GM21825 (cell line): ENCODE results near the gene GGA1.
"Not testable (repeated sequence)": the region's sequence is repeated elsewhere in the genome, so short reads cannot be mapped to it uniquely, and the experiment has no call there.

ENCODE experiments used
- ATAC-seq: cut with Tn5 transposase; IDR thresholded peaks from one replicate; pipeline ENCODE4 v1.9.1; 2021; ENCODE audit warnings: mild to moderate bottlenecking, moderate library complexity; ENCODE audit not compliant: unreplicated experiment

GGA1 gene

DNA sequence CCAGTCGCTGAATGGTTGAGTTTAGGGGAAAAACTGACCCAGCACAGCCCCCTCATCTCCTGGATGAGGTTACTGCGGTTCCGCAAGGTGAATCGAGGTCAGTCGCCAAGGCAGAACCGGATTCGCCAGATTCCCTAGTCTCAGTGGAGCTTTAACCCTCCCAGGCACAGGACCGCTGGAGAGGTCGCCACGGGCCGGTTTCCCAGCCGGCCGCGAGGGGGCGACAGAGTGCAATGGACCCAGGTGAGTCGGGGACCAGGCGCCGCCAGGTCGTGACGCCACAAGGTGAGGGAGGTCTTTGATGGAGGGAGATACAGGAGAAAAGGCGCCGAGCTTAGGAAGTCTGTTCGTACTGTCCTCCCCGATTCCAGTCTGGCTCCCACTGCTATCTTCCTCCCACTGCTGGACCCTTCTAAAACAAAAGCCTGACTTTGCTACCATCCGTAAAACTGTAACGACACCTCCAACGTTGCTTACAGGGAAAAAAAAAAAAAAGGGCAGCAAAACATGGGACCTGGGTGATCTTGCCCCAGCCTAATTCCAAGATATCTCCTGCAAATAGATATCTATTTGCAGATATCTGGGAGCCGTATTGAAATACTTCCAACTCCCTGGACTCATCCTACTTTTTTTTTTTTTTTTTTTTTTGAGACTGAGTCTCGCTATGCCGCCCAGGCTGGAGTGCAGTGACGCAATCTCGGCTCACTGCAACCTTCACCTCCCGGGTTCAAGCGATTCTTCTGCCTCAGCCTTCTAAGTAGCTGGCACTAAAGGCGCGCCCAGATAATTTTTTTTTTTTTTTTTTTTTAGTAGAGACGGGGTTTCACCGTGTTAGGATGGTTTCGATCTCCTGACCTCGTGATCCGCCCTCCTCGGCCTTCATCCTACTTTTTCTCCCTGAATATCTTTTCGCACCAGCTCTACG is 1.4 kb upstream of the GGA1 start:
- peak; percentile 35 for ATAC-seq

DNA sequence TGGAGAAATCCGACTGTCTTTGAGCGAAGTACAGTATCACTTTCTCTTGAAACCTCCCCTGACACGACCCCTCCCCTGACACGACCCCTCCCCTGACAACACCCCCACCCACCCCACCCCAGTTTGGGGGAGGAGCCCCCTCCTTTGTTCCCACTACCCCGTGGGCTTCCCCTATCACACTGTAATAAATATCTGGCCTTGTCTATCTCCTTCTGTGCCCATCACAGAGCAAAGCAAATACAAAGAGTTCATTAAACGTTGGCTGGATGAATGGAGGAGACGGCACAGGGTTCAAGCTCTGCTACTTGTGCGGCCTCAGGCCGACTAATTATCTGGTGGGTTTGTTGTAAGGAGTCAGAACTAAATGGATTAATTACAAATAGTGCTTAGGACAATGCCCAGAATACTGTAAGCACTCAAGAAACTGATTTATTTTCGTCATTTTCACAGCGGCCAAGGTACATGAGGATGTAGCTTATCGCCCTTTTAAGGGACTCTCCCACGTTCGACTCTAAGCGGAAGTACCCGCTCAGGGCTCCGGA is 628 bp upstream of the GGA1 start:
- ATAC-seq, result peak; percentile 8

DNA sequence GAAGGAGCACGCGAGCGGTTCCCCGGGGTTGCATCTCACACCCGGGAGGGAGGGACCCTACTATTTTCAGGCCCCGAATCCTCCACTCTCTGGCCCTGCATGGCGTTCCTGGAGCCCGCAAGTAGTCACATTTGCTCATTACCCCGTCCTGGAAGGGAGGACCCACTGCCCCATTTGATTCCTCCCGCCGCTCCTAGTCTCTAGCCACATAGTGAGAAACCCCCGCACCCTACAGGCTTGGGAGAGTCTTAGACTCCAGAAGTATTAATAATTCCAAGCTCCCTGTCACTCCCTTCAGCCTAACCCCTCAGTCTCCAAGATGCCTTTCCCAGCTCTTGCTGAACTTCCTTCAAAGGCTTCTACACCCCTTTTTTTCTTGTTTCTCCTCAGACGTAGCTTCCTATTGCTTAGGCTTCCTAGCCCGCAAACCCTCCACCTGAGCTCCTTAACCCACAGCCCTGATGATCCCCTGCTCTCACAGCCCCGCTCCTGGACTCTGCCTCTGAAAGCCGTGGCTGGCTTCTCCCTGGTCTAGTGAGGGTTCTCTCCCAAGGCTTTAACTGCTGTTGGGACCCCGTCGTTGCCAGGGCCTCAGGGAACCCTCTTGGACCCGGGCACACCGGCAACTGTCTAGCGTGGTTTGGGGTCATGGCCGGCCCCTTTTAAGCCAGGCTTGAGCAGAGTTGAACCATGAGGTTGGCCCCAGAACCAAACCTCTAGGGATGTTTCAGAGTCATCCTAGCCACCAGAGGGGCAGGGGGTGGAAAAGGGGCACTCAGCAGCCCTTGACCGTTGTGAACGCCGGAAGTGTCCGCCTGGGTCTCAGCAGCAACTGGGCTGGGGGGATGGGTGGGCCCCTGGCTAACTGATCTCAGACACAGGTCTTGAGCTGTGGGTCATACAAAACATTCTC is 862 bp downstream of the GGA1 start:
- no peak for ATAC-seq

DNA sequence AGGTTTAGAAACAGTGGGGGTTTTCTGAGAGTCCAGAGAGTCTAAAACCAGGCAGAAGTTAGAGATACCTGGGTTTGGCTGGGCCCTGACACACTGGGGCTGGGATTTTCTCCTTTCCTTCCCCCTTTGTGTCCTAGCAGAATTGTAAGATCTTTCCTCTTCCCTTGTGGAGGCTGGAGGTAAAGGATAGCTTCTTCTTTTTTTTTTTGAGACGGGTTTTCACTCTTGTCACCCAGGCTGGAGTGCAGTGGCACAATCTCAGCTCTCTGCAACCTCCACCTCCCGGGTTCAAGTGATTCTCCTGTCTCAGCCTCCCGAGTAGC is 1.5 kb downstream of the GGA1 start:
- not testable (repeated sequence) for ATAC-seq

DNA sequence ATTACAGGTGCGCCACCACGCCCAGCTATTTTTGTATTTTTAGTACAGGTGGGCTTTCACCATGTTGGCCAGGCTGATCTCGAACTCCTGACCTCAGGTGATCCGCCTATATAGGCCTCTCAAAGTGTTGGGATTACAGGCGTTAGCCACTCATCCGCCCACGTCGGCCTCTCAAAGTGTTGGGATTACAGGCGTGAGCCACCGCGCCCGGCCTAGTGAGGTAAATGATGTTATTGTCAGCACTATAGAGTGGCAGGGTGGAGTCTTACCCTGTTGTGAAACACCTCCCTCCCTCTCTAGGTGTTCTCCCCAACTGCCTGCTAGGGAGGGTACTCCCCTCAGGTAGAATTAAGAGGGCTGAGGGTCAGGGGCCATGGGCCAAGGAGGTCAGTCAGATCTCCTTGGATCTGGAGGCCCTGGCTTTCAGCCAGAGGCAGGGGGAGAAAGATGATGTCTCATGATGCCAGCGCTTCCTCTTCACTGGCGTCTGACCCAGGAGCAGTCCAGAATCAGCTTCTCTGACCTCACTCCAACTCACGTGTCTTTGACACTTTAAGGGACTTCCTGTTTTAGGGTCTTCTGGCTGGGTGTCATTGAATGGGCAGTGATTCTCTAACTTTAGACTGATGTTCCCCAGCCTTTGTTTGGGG is 2.0 kb downstream of the GGA1 start:
- ATAC-seq, result no peak

DNA sequence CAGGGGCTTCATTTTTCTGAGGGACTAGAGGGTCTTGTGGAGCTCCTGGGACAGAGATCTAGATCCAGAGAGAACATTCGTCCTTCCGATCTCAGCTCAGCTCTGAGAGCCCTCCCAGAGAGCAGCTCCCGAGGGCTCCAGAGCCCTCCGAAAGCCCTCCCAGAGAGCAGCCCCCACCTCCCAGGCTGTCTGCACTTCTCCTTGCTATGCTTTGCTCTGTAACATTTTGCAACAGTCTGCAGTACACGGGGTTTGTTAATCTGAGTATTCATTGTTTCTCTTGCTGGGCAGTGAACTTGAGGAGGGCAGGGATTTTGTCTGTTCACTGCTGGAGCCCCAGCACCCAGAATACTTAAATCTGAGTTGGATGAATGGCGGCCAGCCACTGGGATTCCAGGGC is 2.6 kb downstream of the GGA1 start:
- no peak for ATAC-seq

DNA sequence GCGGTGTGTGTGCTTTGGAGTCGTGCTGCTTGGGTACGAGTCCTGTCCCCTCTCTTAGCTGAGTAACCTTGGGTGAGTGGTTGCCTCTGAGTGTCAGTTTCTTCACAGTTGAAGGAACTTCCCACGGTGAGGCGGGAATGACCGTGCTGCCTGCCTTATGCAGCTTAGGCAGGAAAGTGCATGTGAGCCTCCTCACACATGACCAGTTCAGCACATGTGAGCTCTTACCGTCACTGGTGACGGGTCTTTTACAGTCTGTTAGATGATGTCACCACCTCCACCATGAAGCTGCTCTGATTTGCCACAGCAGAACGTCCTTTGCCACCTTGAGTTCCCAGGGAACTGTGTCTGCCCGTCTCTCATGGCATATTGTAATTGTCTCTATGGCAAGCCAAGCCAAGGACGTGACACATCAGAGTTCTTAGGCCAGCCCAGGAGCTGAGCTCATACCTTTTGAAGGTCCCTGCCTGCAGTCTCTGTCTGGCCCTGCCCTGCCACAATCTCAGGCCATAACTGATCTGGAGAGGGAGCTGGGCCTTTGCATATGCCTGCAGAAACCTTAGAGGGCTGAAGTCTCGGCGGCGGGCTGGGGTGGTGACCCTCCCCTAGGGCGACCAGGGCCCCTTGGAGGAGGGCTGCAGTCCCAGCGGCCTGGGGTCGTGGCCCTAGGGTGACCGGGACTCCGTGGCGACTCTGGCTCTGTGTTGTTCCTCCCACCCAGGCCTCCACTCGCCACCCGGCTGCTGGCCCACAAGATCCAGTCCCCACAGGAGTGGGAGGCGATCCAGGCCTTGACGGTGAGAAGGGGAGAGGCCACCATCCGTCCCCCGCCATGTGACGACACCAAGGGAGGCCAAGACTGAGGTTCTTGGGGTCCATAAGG is 7.8 kb downstream of the GGA1 start:
- no peak for ATAC-seq

DNA sequence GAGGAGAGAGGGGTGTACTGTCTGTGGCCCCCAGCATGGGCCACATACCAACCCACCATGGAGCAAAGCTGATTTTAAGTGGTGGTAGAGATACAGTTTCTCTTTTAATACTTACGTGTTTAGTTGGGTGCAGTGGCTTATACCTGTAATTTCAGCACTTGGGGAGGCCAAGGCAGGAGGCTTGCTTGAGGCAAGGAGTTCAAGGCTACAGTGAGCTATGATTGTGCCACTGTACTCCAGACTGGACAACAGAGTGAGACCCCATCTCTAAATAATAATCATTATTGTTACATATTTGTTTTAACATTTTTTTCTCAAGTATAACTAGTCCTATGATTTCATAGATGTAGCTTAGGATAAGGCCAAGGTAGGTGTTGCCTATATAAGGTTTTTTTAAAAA is 8.8 kb downstream of the GGA1 start:
- ATAC-seq, result no peak

DNA sequence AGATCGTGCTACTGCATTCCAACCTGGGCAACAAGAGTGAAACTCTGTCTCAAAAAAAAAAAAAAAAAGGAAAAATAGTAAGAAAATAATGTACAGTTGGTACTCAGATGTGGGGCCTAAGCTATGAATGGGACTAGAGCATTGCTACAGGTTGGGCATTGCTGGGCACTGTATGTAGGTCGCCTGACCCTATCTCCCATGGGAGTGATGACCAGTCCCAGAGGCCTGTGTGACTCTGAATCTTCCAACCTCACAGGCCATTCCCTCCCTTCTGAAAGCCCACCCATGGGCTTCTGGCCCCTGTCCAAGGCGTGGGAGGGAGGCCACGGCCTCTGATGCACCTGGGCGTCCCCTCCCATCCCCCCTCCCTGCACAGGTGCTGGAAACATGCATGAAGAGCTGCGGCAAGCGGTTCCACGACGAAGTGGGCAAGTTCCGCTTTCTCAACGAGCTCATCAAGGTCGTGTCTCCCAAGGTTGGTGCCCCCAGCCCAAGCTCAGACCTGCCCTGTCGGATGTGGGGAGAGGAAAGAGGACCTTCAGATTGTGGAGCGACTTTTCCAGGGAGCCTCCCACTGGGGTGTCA is 9.5 kb downstream of the GGA1 start:
- ATAC-seq, result no peak

DNA sequence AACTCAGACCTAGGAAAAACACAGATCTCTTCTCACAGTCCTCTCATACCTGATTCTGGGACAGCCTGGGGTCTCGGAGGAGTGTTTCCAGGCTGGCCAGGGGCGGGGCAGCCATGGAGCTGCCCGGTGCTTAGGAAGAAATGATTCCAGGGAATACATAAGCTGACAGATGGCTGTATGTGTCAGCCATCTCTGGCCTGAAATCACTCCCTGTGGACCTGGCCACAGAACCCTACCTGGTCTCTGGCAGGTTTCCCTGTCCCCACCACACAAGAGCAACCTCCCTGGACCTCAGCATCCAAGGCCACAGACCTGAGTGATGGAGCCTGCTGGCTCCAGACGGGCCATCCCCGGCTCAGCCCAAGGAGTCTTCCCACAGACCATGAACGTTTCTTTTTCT is 10.0 kb downstream of the GGA1 start:
- ATAC-seq, result no peak

DNA sequence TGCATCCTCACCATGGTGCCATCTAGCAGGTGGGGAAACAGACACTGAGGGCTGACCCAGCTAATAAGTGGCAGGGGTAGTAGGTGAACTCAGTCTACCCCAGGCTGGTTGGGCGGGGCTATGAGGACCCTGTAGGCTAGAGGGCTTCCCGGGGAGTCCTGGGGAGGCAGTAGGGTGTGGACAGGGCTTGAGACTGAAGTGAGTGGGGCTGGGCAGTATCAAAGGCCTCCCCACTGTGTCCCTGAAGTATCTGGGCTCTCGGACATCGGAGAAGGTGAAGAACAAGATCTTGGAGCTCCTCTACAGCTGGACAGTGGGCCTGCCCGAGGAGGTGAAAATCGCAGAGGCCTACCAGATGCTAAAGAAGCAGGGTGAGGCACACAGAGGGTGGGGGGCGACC is 11.4 kb downstream of the GGA1 start:
- ATAC-seq, result no peak

DNA sequence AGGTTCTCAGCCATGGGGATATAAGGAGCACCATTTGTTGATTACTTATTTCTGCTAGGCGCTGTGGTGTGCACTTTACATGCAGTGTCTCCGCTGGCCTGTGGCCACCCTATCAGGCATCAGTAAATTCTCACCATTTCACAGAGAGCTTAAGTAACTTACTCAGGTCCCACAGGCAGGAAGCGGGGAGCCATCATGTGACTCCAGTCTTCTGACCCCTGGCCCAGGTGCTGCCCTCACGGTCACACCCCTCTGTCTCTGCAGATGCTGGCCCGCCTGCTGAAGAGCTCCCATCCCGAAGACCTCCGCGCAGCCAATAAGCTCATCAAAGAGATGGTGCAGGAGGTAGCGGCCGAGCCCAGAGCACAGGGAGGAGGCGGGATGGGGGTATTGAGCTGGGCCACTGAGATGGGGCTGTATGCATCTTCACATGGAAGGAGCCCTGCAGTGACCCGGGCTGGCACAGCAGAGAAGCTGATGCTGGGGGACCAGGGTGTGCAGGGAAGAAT is 12.8 kb downstream of the GGA1 start:
- no peak for ATAC-seq

DNA sequence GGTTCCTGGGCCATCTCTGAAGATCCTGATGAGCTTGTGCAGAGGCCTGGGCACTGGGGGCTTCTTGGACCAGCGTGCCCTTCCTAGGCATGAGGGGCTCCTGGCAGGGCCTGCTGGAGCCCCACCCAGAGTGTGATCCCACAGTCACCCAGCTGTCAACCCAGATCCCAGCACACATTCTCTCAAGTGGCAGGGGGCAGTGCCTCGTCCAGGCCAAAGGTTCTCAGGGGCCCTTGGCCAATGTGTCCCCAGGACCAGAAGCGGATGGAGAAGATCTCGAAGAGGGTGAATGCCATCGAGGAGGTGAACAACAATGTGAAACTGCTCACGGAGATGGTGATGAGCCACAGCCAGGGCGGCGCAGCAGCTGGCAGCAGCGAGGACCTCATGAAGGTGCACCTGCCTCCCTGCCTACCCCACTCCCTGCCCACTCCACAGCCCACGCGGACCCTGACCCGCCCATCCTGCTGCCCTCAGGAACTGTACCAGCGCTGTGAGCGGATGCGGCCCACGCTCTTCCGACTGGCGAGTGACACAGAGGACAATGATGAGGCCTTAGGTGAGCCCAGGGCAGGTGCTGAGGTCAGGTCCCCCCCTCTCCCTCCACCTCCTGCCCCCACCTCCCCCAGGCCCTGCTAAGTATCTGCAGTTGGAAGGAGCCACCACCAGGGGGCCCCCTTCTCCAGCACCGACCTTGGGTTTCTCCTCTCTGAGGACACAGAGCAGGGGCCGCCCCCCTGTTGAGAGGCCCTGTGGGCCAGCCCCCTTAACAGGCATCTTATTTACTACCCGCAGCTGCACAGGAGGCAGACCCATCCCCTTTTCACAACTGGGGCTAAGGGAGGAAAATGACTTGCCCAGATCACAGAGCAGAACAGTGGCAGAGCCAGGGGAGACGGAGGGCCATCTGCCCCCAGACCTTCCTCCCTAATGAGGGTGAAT is 14.7 kb downstream of the GGA1 start:
- peak; percentile 42 for ATAC-seq

DNA sequence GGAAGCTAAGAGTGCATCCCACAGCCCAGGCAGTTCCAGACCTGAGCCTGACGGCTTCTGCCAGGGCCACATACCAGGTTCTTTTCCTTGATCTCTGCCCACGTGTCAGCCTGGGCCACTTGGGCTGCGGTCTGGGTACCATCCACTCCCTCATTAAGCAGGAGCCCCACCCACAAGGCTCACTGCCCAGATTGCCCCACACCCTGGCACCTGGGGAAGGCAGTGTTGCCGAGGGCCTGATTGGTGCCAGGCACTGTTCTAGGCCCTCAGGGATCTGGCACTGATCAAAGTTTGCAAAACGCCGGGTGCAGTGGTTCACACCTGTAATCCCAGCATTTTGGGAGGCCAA is 15.4 kb downstream of the GGA1 start:
- ATAC-seq, result no peak

DNA sequence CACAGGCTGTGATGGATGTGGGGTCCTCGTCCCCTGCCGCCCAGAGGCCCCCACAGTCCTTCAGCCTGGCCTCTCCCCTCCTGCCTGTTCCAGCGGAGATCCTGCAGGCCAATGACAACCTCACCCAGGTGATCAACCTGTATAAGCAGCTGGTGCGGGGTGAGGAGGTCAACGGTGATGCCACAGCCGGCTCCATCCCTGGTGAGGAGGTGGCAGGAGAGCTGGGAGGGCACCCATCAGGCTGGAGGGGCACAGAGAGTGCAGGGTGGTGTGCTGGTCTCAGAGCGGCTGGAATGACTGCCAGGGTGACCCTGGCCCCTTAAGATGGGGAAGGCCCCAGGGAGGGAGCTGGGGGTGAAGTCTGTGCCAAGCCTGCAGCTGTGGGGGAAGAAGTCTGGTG is 16.2 kb downstream of the GGA1 start:
- no peak for ATAC-seq

DNA sequence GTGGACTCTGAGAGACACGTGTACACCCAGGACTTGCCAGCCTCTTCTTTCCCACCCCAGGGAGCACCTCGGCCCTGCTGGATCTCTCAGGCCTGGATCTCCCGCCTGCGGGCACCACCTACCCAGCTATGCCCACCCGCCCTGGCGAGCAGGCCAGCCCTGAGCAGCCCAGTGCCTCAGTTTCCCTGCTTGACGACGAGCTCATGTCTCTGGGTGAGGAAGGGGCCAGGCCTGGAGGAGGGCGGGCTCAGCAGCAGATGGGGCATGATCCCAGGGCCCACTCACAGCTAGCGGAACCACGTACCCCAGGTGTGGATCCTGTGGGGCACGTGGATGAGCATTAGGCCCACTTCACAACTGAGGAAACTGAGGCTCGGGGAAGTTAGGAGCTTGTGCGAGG is 17.1 kb downstream of the GGA1 start:
- no peak for ATAC-seq

DNA sequence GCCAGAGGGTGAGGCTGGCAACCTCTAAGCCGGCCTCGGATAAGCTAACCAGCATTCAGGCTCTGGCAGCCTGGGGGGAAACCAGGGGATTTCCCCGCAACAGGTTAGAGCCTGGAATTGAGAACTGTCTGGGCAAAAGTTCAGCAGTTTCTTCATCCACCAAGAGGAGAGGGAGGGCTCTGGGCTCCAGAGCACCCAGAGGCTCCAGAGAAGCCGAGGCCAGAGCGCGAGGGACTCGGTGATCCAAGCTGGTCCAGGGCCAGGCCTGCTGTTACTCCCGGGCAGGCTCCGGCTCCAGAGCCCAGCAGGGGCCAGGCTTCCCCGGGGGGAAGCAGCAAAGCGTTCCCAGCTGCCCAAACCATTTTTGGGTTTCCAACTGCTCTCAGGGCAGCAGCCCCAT is 17.5 kb downstream of the GGA1 start:
- no peak for ATAC-seq

DNA sequence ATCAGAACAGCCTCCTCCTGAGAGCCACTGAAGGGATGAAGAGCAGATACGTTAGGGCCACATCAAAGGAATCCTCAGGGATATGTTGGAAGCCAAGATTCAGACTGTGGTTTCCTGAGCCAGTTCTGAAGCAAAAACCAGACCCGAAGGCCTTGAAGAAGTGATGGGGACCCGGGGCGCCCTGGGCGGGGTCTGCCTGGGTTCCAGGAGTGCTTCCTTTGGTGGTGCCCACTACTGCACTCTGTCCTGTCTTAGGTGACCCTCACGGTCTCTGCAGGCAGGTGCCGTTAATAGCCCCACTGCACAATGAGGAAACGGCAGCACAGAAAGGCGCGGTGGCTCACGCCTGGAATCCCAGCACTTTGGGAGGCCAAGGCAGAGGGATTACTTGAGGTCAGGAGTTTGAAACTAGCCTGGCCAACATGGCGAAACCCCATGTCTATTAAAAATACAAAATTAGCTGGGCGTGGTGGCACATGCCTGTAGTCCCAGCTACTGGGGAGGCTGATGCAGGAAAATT is 18.0 kb downstream of the GGA1 start:
- no peak for ATAC-seq
